GM19467 (cell line): ENCODE data around the gene MYH15.

Experiments used
- ATAC-seq: cut with Tn5 transposase; IDR thresholded peaks from one replicate; pipeline ENCODE4 v1.9.1; 2021; ENCODE audit warnings: mild to moderate bottlenecking, moderate library complexity; ENCODE audit not compliant: unreplicated experiment

The MYH15 gene

DNA sequence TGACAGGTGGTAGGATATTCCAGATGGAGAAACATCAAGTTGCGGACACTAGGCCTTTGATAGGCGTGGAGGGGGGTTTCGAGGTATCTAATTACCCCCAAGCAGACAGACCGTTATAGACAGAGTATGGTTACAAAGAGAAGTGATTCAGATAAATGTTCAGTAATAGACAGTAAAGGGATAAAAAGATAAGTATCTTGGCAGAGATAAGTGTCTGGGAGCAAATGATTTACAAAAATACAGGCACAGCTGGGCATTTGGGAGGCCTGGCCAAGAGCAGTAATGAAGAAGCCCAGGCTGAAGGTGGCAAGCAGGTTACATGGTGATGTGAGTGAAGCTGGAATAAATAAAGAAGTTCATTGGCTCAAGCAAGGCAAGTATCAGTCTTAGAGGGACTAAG, 659 bp upstream of the MYH15 start:
- ATAC-seq = no peak

GRCh38 chr3:108509871-108510270, 525 bp downstream of the MYH15 start:
- ATAC-seq = no peak

GRCh38 chr3:108509263-108509662, 1.1 kb downstream of the MYH15 start:
- no peak for ATAC-seq

DNA sequence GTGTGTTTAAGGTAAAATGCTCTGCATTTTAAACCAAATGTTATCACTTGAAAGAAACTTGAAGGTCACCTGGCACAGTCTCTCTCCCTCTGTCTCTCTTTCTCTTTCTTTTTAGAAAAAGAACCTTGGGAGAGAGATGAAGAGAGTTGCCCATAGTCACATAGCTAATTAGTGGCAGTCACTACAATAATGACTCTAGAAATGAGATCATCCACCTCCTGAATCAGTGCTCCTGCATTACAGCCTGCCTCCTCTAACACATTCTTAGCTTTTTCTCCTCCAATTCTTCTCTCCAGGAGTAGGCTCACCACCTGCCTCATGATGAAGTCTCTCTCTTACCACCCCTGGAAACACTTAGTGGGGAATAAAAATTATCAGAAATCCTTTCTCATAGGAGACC, 2.5 kb downstream of the MYH15 start:
- no peak for ATAC-seq

DNA sequence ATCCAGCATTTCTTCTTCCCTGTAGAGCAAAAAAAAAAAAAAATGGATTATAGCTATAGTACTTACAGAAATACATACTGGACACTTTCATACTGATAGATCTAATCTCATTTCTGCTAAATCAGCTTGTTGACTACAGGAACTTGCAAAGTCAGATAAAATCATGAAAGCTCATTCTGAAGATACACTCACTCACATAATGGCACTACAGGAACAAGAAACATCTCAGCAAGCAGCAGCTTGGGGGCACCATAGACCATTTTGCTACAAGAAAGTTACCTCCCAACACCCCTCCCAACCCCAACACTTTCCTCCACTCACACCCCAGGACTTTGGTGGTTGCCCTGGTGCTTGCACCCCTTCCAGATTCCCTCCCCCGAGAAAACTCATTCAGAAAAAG, 4.6 kb downstream of the MYH15 start:
- no peak for ATAC-seq

DNA sequence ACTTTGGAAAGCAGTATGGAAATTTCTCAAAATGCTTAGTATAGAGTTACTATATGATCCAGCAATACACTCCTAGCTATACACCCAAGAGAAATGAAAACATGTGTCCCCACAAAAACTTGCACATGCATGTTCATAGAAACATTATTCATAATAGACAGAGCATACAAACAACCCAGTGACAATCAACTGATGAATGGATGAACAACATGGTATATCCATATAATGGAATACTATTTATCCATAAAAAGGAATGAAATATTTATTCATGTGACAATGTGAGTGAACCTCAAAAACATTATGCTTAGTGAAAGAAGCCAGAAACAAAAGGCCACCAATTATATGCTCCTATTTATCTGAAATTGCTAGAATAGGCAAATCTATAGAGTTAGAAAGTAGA, 6.7 kb downstream of the MYH15 start:
- no peak for ATAC-seq

- no peak for ATAC-seq
These were observed 8.9 kb downstream of the MYH15 start for GRCh38 chr3:108501535-108501934.

- no peak for ATAC-seq
These were observed 9.7 kb downstream of the MYH15 start for GRCh38 chr3:108500728-108501127.

DNA sequence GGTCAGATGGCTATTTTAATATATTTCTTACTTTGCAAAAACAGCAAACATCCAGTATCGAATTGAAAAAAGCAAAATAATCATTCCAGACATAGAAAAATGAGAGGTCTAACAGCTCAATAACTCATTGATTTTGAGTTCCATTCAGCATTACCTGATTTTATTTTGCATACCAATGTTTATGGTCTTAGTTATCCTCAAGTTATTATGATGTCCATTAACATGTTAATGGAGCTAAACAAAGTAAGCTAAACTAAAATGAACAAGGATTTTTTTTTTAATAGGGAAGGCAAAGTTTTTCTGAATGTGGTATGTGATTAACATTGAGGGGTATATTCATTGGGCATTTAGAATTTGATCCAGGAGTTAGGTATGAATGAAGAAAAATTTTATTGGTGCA, 13.1 kb downstream of the MYH15 start:
- no peak for ATAC-seq

DNA sequence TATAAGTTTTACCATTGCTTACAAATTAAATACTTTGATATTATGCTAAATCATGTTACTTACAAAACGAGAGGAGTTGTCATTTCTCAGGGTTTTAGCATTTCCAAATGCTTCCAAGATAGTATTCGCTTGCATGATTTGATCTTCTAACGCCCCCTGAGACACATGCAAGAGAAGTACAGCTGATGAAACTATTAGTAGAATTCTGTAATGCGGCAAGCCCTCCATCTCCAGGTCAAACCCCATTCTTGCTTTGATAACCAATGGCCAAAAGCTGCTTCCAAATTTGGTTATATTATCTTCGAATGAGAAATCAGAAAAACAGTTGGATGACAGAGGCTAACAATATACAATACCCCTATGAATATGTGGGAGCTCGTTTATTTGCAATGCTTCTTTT, 14.7 kb downstream of the MYH15 start:
- no peak for ATAC-seq

DNA sequence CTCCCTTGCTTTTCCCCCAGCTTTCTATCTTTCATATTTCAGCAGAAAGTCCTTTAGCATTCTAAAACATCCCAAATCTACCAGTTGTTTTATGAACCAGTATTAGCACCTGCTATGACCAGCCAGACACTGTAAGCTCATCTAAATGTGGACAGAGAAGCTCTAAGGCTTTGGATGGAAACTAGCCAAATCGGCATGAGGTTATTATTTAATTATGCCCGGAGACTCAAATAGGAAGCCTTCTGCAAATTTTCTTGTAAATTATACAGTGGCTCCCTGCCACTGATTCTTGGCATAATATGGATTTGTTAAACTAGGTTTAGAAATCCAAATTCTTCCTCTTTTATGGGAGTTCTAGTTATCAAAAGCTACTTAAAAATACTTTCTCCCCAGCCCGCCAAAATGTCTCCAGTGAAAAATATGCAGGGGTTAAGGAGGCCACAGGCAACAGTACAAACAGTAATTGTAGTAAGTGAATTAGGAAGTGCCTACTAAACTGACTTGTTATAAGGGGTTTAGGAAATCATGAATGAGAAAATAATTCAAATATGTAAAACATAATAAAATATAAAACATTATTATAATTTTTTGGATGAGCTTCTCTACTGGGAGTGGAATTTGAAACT, 15.4 kb downstream of the MYH15 start:
- ATAC-seq = no peak

DNA sequence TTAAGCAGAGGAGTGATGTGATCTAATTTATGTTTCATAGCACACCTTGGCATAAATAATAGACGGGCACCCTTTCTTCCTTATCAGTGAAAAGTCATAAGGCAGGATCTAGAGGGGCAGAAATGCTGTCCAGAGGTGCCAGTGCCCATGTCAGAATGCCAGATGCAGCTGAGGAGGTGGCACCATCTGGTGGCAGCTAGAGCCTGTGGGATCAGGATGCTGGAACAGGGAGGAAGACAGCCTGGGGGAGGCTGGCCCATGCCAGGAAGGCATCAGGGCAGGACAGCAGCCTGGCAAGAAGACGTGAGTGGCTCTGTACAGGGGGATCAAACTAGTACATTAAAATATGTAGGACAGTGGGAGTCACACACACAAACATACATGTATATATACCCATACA, 16.5 kb downstream of the MYH15 start:
- no peak for ATAC-seq

GRCh38 chr3:108491456-108491855, 18.9 kb downstream of the MYH15 start:
- ATAC-seq = no peak

GRCh38 chr3:108489776-108490175, 20.6 kb downstream of the MYH15 start:
- peak; percentile 55 for ATAC-seq

GRCh38 chr3:108488631-108489030, 21.8 kb downstream of the MYH15 start:
- no peak for ATAC-seq

GRCh38 chr3:108487439-108487838, 23.0 kb downstream of the MYH15 start:
- ATAC-seq = no peak

GRCh38 chr3:108486941-108487340, 23.5 kb downstream of the MYH15 start:
- no peak for ATAC-seq

DNA sequence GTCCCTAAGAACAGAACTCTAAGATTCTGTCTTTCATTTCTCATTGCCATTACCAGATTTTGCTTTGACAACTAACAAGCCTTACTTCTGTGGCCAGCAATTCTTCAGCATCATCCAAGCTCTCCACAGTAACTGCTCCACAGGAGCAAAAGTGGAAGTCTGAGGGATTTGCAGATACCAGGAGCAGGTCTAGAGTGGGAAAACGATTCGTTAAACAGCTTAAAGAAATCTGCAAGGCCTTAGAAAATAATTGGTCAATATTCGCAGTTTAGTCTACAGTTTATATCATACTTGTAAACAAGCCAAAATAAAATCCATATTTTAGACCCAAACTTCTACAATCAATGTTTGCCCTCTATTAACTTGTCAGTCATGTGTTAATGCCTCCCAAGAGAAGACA, 24.1 kb downstream of the MYH15 start:
- no peak for ATAC-seq

DNA sequence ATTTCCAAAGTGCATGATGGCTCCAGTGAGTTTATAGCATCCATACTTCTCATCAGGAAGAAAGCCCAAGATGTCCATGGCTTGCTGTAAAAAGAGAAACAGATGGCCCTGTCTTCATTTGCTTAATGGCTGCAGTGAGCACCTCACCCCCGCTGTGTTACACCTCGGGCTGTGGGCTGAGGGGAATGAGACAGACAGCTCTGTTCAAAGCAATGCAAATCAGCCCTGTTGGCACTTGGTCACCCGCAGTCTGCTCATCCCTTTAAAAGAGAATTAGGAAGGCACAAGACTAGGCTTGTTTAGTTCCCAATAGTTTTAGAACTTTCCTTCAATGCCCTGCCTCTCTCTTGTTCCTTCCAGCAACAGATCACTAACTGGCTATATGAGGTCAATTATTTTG, 25.2 kb downstream of the MYH15 start:
- no peak for ATAC-seq

GRCh38 chr3:108479224-108479623, 31.2 kb downstream of the MYH15 start:
- no peak for ATAC-seq

GRCh38 chr3:108477511-108478147, 32.8 kb downstream of the MYH15 start:
- peak; percentile 69 for ATAC-seq

- no peak for ATAC-seq
These were observed 35.1 kb downstream of the MYH15 start for GRCh38 chr3:108475220-108475782.

DNA sequence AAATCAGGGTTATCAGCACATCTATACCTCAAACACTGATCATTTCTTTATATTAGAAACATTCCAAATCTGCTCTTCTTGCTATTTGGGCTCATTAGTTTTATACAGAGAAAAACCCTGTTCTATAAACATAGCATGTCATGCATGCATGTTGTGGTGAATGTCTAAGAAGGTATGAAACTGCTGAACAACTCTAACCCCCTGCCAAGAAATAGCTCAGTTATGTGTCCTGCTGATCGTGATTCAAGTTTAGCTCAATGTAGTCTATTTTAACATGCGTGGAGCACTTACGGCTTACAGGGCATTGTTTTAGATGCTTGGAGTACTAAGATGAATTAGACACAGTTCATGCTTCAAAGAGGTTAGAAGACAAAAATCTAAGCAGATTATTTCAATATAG, 35.8 kb downstream of the MYH15 start:
- ATAC-seq = no peak
